ENCODE measurements around the gene TMEM50B.
"Not testable (repeated sequence)": the region's sequence is repeated elsewhere in the genome, so short reads cannot be mapped to it uniquely, and the experiment has no call there.

TMEM50B gene

DNA sequence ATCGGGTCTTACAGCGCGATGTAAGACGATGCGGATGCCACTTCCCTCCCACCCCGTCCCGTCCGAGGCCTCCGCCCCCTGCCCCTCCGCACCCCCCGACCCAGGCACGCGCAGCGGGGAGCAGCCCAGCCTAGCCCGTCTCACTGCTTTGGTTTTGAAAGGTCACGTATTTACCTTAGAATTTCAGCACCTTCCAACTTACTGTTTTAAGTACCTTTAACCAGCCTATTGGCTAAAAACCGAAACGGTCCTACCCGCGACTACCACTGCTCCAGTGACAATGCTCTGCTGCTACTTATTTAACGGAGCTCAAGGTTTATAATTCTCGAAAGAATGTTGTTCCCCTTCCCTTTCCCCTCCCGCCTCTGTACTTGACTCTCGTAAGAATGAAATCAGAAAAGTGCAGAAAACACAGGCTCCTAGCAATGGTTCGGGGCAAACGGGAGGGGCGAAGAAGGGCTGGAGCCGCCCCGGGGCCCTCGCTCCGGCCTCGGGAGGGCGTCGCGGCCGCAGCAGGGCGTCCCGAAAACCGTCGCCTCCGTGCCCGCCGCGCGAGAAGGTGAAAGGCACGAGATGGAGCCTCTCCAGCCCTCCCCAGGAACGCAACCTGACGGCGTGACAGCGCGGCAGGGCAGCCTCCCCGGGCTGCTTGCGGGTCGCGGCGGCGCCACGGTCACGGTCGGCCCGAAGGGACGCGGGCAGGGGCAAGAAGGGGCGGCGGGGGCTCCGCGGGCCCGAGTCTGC, 667 bp downstream of the TMEM50B start:
- DNase-seq (ENCODE audit: extremely low read depth in 1 of 2, low read depth in 1 of 2), result peak in 1 of 2 donors; percentile 25

DNA sequence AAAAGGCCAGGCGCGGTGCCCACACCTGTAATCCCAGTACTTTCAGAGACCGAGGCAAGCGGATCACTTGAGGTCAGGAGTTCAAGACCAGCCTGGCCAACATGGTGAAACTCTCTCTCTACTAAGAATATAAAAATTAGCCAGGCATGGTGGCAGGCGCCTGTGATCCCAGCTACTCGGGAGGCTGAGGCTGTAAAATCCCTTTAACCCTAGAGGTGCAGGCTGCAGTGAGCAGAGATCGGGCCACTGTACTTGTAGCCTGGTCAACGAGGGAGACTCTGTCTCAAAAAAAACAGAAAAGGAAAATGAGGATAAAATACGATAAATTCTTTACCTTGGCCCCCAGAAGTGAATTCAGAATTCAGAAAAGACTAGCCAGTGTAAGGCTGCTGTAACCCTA, 1.6 kb downstream of the TMEM50B start:
- DNase-seq (ENCODE audit: extremely low read depth in 1 of 2, low read depth in 1 of 2), result no peak

DNA sequence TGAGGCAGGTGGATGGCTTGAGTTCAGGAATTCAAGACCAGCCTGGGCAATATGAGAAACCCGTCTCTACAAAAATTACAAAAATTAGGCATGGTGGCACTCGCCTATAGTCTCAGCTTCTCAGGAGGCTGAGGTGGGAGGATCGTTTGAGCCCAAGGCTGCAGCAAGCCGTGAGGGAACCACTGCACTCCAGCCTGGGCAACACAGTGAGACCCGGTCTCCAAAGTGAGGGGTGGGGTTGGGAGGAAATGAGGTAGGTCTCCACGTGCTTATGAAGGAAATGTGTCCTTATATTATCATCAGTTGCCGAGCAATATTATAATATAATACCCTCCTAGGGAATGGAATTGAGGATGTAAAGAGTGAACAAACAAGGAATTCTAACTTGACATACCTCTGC, 2.7 kb downstream of the TMEM50B start:
- no peak for DNase-seq (ENCODE audit: extremely low read depth in 1 of 2, low read depth in 1 of 2)

DNA sequence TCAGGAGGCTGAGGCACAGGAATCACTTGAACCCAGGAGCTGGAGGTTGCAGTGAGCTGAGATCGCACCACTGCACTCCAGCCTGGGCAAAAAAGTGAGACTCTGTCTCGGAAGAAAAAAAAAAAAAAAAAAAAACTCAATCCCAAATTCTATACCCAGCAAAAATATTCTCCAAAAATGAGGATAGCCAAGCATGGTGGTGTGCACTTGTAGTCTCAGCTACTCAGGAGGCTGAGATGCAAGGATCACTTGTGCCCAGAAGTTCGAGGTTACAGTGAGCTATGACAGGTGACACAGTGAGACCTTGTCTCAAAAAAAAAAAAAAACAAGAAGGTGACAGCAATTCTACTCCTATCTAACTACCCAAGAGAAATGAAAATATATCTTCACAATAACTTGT, 6.4 kb downstream of the TMEM50B start:
- no peak for DNase-seq (ENCODE audit: extremely low read depth in 1 of 2, low read depth in 1 of 2)

DNA sequence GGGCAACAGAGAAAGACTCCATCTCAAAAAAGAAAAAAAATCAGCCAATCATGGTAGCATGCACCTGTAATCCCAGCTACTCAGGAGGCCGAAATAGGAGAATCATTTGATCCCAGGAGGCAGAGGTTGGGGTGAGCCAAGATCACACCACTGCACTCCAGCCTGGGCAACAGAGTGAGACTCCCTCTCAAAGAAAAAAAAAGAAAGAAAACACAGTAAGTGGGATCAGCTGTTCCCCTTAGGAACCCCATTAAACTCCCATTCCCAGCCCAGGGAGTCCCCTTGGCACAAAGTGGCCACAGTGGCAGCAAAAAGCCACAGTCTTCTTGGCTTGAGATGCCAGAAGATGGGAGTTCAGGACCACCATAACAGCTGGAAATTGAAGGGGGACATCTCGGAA, 9.1 kb downstream of the TMEM50B start:
- DNase-seq (ENCODE audit: extremely low read depth in 1 of 2, low read depth in 1 of 2), result no peak

DNA sequence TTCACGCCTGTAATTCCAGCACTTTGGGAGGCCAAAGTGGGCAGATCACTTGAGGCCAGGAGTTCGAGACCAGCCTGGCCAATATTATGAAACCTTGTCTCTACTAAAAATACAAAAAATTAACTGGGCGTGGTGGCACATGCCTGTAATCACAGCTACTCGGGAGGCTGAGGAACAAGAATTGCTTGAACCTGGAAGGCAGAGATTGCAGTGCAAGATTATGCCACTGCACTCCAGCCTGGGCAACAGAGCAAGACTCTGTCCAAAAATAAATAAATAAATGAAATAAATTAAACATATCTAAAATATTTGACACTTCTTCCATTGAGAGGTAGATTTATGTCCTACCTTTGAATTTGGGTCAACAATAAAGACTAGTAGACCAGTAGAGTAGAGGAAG, 10.6 kb downstream of the TMEM50B start:
- not testable (repeated sequence) for DNase-seq (ENCODE audit: extremely low read depth in 1 of 2, low read depth in 1 of 2)

DNA sequence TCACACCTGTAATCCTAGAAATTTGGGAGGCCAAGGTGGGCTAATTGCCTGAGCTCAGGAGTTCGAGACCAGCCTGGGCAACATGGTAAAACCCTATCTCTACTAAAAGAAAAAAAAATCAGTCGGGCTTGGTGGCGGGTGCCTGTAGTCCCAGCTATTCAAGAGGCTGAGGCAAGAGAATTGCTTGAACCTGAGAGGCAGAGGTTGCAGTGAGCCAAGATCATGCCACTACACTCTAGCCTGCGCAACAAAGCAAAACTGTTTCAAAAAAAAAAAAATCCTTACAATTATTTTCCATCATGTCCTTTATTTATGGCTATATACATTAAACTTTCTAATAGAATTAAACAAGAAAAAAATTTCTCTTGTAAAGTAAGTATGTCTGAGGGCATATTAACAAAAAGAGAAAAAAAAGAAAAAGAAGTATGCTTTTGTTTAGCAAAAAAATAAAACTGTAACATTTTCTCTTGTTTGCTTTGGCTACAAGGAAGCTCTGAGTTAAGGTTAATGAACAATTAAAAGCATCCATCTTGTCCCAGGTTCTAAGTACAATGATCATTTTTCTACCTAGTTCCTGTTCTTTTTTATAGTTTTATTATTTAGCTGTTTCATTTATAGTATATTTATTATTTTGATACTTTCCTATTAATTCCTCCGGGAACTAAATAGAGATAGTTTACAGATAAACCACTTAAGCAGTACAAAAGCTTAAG, 18.1 kb downstream of the TMEM50B start:
- DNase-seq (ENCODE audit: extremely low read depth in 1 of 2, low read depth in 1 of 2), result no peak

DNA sequence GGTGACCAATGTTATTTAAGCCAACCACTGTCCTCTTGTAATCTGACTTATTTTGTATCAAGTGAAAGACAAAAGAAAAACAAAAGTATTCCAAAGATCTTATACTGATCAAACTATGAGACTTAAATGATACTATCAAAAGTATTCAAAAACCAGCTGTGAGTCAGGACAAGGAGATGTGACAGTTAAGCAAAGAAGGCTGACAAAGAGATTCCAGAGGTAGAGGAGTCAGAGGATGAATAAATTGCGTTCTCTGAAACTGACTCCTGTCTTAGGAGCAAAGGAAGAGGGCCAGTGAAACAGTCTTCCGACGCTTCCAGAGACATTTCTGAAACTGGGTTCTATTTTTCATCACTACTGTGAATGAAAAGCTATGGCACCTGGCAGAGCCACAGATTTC, 20.9 kb downstream of the TMEM50B start:
- DNase-seq (ENCODE audit: extremely low read depth in 1 of 2, low read depth in 1 of 2), result no peak

DNA sequence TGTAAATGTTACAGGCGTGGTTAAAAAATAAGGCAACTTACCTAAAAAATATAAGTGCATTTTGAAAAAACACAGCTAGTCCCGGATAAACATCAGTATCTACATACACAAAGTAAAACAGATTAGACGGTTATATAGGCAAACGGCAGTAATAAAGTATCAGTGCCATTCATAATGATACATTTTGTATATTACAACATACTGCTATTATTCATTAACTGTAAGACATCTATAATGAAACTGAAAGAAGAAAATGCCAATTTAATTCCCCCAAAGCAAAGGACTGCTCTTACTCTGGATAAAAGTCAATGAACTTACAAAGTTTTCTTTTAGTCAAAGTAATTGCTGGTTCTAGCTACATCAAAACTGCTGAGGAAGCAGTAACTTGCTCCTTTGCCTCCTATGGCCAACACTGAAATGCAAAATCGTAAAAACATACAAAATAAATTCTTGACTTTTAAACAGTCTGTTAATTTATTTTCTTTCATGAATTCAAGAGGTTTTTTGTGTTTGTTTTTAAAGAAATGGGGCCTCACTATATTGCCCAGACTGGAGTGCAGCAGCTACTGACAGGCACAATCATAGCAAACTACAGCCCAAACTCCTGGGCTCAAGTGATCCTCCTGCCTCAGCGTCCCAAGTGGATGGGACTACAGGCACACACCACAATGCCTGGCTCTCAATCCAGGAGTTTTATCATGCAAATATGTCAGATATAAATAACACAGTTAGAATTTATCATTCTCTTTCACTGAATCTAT, 23.9 kb downstream of the TMEM50B start:
- no peak for DNase-seq (ENCODE audit: extremely low read depth in 1 of 2, low read depth in 1 of 2)

DNA sequence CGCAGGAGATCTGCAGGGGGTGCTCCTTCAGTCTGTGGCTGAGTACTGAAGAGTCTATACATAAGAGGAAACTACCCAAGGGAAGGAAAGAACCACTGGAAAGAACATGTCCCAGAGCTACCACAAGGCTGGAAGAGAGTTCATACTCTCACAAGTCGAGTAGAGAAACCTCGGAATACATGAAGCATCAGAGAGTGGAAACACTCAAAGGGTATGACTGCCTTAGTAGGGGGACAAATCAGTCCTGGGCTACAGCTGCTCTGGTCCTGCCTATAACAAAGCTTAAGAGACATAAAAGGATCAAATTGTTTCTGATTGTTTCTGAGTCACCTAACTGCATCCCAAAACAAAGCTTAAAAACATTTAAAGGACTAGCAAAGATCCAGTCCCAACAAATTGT, 27.4 kb downstream of the TMEM50B start:
- no peak for DNase-seq (ENCODE audit: extremely low read depth in 1 of 2, low read depth in 1 of 2)

DNA sequence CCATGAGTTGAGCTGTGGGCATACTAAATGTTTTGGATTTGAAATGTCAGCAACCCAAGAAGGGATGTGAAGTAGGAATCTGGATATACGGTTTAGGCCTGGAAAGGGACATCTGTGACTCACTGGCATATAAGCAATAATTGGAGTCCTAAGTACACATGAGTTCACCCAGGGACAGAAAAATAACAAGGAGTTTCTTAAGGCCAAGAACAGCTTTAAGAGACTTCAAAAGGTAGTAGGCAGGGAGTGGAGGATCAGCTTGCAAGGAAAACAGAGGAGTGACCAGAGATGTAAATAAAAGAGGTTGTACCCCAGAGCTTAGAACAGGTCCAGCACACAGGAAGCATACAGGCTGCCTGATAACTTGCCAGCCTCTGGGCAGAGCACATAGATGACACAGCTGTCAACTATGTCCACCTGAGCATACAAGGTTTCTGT, 28.1 kb downstream of the TMEM50B start:
- no peak for DNase-seq (ENCODE audit: extremely low read depth in 1 of 2, low read depth in 1 of 2)

DNA sequence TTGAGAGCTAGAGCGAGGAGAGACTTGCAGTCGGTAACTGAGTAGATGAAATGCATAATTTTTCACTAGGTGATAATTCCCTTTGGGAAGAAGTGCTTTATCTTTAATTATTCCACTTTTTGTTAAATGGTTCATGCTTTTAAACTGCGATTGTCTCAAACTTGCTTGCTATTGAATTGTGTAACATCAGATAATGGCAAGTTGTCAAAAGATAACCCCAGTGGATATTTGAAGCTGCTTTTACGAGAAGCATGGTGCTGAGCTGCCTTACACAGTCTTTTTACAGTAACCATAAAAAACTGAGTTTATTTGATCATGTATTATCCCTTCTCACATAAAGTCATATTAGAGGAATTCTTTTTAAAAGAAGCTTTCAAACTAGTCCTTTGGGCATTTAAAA, 30.2 kb downstream of the TMEM50B start:
- no peak for DNase-seq (ENCODE audit: extremely low read depth in 1 of 2, low read depth in 1 of 2)

DNA sequence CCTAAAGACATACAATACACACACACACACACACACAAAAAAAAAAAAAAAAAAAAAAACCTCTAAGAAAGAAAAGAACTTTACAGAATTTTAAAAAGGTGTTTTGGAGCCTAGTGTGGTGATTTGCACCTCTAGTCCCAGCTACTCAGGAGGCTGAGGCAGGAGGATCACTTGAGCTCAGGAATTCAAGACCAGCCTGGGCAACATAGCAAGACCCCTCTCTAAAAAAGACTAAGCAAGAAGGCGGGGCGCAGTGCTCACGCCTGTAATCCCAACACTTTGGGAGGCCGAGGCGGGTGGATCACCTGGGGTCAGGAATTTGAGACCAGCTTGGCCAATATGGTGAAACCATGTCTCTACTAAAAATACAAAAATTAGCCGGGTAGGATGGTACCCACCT, 33.2 kb downstream of the TMEM50B start:
- not testable (repeated sequence) for DNase-seq (ENCODE audit: extremely low read depth in 1 of 2, low read depth in 1 of 2)

DNA sequence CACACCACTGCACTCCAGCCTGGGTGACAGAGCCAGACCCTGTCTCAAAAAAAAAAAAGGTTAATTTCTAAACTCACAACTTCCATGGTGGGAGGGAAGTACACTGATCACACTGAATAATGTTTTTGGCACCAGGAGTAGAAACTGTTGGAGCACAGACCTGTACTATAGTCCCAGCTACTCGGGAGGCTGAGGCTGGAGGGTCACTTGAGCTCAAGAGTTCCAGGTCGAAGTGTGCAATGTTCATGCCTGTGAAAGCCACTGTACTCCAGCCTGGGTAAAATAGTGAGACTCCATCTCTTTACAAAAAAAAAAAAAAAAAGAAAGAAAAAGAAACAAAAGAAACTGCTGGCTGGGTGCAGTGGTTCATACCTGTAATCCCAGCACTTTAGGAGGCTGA, 35.3 kb downstream of the TMEM50B start:
- DNase-seq (ENCODE audit: extremely low read depth in 1 of 2, low read depth in 1 of 2), result no peak

DNA sequence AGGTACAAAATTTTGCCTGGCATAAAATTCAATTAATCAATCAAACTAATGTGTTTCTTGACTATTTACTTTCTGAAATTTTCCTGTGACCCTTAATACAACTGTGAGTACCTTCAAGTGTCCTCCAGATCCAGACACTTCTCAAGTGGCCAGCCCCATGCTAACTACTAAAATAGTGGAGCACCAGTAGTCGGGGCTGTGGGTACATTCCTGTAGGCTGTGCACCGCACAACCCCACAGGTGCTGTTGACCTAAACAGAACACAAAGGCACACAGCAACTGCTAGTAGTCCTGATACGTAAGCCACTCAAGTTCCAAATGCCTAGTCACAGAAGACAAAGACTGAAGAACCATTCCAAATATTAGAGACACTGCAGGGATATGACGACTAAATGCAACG, 36.6 kb downstream of the TMEM50B start:
- no peak for DNase-seq (ENCODE audit: extremely low read depth in 1 of 2, low read depth in 1 of 2)

DNA sequence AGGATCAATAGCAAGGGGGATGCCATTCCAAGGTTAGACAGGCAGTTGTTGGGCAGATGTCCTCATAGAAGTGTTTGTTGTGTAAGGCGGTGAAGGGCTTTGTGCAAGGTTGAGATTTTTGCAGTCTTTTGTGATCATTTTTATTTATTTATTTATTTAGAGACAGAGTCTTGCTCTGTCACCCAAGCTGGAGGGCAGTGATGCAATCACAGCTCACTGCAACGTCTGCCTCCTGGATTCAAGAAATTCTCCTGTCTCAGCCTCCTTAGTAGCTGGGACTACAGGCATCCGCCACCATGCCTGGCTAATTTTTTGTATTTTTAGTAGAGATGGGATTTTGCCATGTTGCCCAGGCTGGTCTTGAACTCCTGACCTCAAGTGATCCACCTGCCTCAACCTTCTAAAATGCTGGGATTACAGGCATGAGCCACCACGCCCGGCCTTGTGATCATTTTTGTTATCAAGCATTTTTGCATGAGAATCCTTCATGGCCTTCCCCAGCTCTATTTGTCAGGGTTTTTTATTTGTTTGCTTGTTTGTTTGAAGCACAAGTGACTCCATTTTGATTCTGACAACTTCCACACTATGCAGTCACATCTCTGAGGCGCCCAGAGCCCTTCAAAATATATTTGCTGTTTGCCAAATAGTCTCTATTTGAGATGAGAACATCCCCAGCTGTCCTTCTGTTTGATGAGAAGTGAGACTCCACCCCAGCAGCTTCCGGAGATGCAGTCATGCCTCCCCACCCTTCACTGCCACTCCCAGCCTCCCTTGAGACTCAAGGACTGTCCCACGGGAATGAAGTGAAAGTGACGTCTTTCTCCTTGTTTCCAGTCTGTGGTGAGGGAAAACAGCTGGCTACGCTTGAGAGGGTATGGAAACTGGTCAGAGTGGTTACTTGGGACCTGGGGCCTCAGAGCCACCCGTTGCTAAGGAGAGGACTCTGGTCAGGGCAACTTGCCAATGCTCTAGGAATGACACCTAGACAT, 38.0 kb downstream of the TMEM50B start:
- DNase-seq (ENCODE audit: extremely low read depth in 1 of 2, low read depth in 1 of 2), result no peak

DNA sequence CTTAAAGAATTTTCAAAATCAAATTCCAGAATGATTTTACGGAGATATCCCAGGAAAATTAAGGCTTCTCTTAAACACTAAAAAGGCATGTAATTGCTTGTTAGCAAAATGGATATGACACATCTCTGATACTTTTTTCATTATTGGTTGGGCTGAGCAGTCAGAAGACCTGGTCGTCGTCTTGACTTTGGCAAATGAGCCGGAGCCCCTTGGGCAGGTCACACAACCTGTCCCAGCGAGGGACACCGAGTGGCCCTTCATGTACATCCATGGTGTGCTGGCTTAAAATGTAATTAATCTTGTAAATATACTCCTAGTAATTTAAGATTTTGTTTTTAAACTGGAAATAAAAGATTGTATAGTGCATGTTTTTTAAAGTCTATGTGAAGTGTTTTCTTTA, 42.6 kb downstream of the TMEM50B start:
- DNase-seq (ENCODE audit: extremely low read depth in 1 of 2, low read depth in 1 of 2), result no peak

DNA sequence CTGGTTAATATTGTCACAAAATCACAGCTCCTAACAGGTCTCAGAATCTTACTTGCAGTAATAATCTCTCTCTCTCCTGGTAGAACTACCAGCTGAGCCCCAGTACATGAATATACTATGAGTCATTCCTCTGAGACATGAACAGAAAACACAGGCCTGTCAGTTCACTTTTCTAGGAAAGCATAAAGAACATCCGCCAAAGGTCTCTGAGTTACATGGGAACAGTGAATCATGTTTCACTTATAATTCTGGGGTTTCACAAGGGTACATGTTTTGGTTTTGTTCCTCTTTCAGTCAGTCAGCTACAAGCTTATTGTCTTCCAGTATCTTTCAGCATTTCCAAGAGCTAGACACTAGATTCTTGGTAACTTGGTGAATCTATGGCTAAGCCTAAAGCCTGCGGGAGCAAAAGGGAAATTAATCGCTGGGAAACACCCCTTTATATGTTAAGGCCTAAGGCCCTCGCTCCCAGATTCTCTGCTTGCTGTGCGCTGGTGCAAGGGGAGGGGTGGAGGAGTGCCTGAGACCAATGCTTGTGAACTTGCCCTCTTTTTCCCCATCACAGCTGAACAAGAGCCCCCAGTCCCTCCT, 44.9 kb downstream of the TMEM50B start:
- DNase-seq (ENCODE audit: extremely low read depth in 1 of 2, low read depth in 1 of 2), result no peak

DNA sequence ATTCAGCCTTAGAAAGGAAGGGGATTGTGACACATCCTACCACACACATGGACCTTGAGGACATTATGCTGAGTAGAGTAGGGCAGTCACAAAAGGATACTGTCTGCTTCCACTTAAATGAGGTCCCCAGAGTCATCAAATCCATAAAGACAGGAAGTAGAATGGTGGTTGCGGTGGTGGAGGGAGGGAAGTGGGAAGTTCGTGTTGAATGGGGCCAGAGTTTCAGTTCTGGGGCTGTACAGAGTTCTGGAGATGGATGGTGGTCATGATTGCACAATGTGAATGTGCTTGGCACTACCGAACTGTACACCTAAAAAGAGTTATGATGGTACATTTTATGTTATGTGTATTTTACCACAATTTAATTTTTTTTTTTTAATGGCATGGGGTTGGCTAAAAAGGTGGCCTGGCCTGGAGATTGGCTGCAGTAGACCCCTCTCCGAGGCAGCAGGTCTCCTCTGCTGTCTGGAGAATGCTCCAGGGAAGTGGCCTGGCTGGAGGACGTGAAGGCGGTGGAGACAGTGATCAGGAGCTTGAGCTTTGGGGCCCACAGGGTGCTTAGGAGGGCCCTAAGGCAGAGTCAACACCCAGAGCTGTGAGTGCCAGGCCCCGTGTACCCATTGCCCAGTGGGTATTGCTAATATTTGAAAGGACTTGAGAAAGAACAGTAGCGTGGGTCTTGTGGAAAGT, 46.2 kb downstream of the TMEM50B start:
- no peak for DNase-seq (ENCODE audit: extremely low read depth in 1 of 2, low read depth in 1 of 2)

DNA sequence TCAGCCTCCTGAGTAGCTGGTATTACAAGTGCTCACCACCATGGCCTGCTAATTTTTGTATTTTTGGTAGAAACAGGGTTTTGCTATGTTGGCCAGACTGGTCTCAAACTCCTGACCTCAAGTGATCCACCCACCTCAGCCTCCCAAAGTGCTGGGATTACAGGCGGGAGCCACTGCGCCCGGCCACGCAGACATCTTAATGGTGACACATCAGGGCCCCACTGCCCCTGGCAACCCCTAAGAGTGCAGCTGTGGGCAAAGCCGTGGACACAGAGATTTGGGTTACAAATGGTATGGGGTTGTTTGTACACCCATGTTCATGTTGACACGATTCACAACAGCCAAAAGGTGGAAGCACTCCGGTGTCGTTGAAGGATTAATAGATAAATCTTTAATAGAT, 46.8 kb downstream of the TMEM50B start:
- DNase-seq (ENCODE audit: extremely low read depth in 1 of 2, low read depth in 1 of 2), result no peak
